Measurements from ENCODE around the gene SLC2A6.

The SLC2A6 gene

GRCh38 chr9:133508046-133508445, 29.1 kb upstream of the SLC2A6 start:
- TF ChIP-seq ZFX (IDR thresholded peaks at IDR 0.05; ENCODE audit: borderline replicate concordance) = no peak
- TF ChIP-seq CTCF (IDR thresholded peaks at IDR 0.05) = no peak
- H3K27ac ChIP-seq = no peak overlapping the region

GRCh38 chr9:133507246-133507965, 28.5 kb upstream of the SLC2A6 start:
- no peak overlapping the region for H3K27ac ChIP-seq

GRCh38 chr9:133506653-133507038, 27.7 kb upstream of the SLC2A6 start:
- TF ChIP-seq ZFX (IDR thresholded peaks at IDR 0.05; ENCODE audit: borderline replicate concordance) (no peak), CTCF (IDR thresholded peaks at IDR 0.05) (no peak)
- H3K27ac ChIP-seq = no peak overlapping the region

More at GRCh38 chr9:133507246-133507965, 28.5 kb upstream of the SLC2A6 start:
- TF ChIP-seq CTCF (IDR thresholded peaks at IDR 0.05) (no peak), ZFX (IDR thresholded peaks at IDR 0.05; ENCODE audit: borderline replicate concordance) (no peak)

GRCh38 chr9:133505901-133506652, 27.2 kb upstream of the SLC2A6 start:
- no peak overlapping the region for H3K27ac ChIP-seq
- no peak for TF ChIP-seq ZFX (IDR thresholded peaks at IDR 0.05; ENCODE audit: borderline replicate concordance)
- no peak for TF ChIP-seq CTCF (IDR thresholded peaks at IDR 0.05)

- H3K27ac ChIP-seq = no peak overlapping the region
- TF ChIP-seq ZFX (IDR thresholded peaks at IDR 0.05; ENCODE audit: borderline replicate concordance) (no peak), CTCF (IDR thresholded peaks at IDR 0.05) (no peak)
These were observed 26.4 kb upstream of the SLC2A6 start for GRCh38 chr9:133505186-133505830.

GRCh38 chr9:133502112-133502511, 23.2 kb upstream of the SLC2A6 start:
- TF ChIP-seq CTCF (IDR thresholded peaks at IDR 0.05) = no peak
- no peak for TF ChIP-seq ZFX (IDR thresholded peaks at IDR 0.05; ENCODE audit: borderline replicate concordance)
- no peak overlapping the region for H3K27ac ChIP-seq

- TF ChIP-seq ZFX (IDR thresholded peaks at IDR 0.05; ENCODE audit: borderline replicate concordance) (no peak), CTCF (IDR thresholded peaks at IDR 0.05) (no peak)
- H3K27ac ChIP-seq = no peak overlapping the region
These were observed 21.0 kb upstream of the SLC2A6 start for GRCh38 chr9:133499892-133500270.
